NCI-H748 (cell line): Measurements from ENCODE around the gene DDX59.

ENCODE experiments used
- DNase-seq: peaks from one replicate; lab custom pipeline; 2025; ENCODE audit not compliant: unreplicated experiment; lab: John Stamatoyannopoulos, UW

Gene DDX59

DNA sequence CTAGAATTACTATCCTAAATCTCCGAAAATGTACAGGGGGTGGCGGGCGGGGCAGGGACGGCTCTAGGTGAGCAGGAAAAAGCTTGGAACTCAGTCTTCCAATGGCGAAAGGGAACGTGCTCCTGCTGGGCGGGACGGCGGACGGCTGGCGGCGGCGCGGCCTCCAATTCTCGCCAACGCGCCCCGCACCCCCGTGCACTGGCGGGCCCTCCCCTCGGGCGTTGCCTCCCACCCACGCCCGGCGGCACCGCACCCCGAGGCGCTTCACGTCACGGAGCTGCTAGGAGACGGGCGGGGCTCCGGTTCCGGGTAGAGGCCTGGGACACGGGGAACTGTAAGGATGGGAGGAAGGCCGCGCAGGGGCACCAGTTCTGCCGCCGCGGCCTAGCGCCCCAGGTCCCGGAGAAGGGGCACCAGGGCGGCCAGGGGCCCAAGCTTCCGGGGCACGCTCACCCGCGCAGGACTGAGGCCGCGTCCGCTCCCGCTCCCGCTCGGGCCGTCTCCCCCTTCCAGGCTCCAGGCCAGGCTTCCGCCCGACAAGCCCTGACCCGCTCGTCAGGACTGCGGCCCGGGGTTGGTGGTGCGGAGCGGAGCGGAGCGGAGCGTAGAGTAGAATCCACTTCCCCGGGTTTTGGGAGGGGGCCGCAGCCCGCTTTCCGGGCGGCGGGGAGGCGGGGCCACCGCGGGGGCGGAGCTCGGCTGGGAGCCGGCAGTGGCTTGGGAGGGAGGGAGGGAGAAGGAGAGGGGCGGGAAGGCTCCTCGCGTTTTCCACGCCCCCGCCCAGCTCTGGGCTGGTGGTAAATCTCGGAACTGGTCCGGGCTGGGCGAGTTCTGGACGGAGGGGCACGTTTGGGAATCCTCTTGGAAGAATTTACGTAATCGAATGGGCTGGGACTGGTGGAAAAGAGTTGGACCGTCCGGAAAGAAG, at the start of gene DDX59:
DDX59 (minus strand) TSS at position 594 of the 928 bp plus-strand sequence. CDS start 3,167 bp downstream, outside the sequence.
- DNase-seq = peak; percentile 86

DNA sequence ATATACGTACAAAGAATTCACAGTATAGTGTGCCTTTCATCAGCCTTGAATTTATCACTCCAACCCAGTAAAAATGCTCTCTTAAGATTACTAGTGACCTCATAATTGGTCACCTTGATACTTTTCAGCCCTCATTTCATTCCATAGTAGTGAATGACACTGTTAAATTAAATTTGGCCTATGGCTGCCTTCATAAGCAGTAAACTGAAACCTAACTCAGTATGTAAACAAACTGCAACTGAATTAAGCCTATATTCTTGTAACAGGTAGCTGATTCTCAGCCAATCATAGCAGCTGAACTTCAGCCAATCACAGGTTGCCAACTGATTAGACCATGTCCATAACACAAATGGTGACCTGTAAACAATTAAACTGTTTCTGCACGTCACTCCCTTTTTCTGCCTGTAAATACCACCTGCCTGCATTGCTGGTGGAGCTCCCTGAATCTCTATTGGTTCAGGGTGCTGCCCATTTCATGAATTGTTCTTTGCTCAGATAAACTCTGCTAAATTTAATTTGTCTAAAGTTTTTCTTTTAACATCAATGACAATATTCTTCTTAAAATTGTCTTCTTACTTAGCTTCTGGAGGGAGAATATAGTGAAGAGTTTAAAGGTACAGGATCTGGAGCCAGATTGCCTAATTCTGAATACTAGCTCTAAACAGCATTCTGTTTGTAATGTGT, 44.9 kb upstream of the DDX59 start:
- peak; percentile 30 for DNase-seq

DNA sequence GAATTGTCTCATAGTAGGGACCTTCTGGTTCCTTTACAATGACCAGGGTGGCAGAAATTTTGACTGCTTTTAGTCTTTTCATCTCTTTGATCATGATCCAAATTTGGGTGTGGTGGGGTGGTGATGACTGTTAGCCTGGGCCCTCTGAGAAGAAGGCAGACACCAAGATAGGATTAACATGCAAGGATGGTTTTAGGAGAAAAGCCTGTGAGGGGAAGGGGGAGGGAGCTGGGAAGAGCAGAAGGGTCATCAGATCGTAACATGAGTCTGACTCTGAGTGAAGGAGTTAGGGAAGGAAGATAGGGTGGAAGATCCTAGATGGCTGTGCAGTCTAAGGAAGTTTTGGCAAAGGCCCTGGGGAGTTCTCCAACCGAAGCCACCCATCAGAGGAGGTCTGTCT, 40.5 kb upstream of the DDX59 start:
- DNase-seq = no peak

GRCh38 chr1:200708769-200709168, 39.1 kb upstream of the DDX59 start:
- no peak for DNase-seq

DNA sequence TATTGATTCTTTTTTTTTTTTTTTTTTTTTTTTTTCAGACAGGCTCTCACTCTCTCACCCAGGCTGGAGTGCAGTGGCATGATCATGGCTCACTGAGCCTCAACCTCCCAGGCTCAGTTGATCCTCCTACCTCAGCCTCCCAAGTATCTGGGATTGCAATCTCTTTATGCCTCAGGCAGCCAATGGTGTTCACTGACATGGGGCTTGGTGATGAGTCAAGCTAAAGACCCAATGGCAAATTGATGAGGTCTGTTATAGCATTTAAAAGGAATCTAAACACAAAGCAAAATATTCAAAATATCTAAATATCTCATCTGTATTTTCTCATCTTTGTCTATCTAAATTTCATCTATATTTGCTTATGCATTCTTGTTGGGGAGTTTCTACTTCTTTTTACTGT, 38.5 kb upstream of the DDX59 start:
- no peak for DNase-seq

GRCh38 chr1:200707116-200707515, 37.4 kb upstream of the DDX59 start:
- DNase-seq = no peak

DNA sequence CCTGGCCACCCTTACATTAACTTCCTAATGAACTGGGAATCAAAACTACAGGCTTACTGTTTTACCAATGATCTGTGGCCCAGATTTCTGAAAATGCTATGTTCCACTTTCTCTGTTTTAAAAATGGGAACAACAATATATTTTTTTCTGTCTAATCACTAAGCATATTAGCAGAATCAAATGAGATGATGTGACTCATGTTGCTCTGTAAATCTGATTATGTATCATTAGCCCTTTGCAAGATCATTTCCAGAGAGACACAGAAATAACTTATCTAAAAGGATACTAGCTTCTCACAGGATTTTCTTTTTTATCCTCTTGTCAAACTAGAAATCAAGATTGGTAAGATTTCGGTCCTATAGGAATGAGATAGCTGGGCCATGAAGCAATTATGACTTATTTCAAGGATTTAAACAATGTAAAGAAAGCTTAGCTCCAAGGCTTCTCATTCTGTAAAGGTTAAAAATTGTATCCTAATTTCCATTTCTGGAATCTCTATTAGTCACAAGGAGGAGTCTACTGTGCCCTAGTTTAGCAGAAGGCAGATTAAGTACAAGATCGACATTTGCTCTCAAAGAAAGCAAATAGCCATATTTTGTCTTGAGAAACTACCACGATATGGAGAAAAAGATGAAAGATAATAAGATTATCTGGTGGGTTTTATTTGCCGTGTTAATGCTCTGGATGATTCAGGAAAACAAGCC, 36.6 kb upstream of the DDX59 start:
- no peak for DNase-seq

GRCh38 chr1:200704986-200705500, 35.3 kb upstream of the DDX59 start:
- no peak for DNase-seq

GRCh38 chr1:200699871-200700270, 30.2 kb upstream of the DDX59 start:
- no peak for DNase-seq

GRCh38 chr1:200694738-200695137, 25.0 kb upstream of the DDX59 start:
- DNase-seq = no peak

- no peak for DNase-seq
Observed at GRCh38 chr1:200693327-200693726, 23.6 kb upstream of the DDX59 start.

DNA sequence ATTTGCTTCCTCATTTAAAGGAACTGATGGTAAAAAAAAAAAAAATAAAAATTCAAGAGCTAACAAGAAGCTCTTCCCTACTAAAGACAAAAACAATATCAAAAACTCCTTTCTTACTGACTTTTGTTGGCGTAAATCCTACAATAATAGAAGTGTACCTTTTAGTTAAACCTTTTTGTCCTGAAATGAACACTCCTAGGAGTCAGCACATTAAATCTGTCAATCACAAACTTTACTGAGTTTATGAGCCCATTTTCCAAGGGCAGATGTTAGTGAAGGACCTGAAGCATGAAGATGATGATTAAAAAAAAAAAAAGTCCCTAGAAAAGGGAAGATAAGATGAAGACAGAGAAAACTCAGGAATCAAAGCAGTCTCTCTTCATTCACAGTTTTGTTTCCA, 22.6 kb upstream of the DDX59 start:
- DNase-seq = no peak

- no peak for DNase-seq
Observed at GRCh38 chr1:200686620-200687019, 16.9 kb upstream of the DDX59 start.

DNA sequence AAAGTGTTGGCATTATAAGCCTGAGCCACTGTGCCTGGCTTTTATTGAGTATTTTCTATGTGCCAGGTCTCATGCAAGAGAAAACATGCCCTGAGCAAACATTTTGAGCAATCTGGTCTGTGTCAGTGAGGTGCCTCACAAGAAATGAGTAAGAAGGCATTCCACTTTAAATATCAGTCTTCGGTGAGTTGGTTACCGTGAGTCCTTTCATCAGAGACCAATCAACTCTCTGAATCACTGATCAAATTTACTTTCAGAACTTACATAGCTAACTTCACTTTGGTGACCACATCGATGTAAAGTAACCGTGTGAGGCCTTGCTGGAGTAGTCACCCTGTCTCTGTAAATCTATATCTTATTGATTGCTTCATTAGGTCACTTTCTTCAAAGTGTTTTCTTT, 14.3 kb upstream of the DDX59 start:
- DNase-seq = no peak

DNA sequence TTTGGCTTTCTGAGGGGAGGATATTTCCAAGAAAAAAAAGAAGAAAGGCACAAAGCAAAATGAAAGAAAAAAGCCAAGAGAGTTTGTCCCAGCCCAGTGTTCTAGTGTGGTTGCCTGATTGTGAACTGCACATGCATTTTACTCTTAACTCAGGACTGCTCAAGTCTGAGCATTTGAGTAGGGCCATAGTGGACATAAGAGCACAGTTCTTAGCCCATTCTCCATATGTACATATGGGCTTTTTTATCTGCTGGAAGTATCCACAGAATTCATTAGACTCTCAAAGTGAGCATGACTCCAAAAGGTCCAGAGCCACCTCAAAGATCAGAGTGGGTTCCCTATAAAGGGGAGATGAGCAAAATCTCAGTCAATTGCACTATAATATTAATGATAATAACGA, 13.6 kb upstream of the DDX59 start:
- DNase-seq = no peak

GRCh38 chr1:200681231-200681630, 11.5 kb upstream of the DDX59 start:
- no peak for DNase-seq

DNA sequence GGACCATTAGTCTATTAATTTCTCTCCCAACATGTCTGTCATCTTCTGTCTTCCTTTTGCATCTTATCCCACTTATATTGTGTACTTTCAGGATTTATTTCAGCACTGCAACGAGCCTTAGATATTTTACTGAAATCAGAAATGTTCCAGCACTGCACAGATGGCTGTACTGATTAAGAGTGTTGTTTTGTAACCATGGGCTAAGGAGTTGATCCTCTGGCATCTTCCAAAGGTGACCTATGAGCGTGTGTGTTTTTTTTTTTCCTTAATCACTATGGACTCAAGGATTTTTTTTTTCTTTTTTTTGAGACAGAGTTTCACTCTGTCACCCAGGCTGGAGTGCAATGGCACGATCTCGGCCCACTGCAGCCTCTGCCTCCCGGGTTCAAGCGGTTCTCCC, 7.1 kb upstream of the DDX59 start:
- no peak for DNase-seq

DNA sequence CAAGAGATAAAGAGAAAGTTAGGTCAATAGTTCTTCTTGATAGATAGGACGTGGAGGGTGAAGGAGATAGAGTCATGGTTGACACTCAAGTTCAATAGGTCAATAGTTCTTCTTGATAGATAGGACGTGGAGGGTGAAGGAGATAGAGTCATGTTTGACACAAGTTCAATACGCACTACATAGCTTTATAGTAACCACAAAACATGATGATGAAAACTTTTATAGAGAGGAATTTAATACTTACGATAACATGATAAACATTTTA, 5.8 kb upstream of the DDX59 start:
- no peak for DNase-seq

DNA sequence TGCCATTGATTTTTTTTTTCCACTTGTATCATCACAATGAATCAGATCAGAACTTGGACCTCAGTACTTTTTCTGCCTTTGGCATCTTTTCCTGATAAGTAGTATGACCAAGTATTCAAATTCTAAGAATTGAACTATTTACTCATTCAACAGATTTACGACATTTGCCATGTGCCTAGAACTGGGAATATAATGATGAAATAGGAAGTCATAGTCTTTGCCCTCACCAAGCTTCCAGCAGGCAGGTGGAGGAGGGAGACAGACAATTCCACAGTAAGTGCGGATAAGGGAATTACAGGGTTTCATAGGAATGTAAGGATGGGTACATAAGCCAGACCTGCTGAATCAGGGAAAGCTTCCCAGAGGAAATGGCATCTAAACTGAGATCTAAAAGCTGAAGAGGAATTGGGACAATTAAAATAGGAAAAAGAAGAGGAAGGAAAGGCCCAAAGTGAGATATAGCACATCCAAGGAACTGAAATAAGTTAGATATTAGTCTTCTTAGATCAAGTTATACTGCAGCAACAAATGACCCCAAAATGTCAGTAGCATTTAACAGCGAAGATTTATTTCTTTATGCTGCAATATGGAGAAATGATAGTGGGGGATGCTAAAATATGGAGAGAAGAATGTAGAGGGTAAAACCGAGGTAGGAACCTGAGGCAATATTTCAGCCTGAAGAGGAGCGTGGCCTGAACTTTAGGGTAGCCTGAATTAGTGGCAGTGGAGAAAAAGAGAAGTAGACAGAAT, 5.3 kb upstream of the DDX59 start:
- DNase-seq = no peak

GRCh38 chr1:200673952-200674823, 4.5 kb upstream of the DDX59 start:
- no peak for DNase-seq
